GM19328 (cell line): Measurements from ENCODE around the gene HPN.
"Not testable (repeated sequence)": the region's sequence is repeated elsewhere in the genome, so short reads cannot be mapped to it uniquely, and the experiment has no call there.

Experiments
- ATAC-seq: cut with Tn5 transposase; IDR thresholded peaks from one replicate; pipeline ENCODE4 v1.9.1; 2021; ENCODE audit warnings: mild to moderate bottlenecking, moderate library complexity; ENCODE audit not compliant: unreplicated experiment

HPN gene

DNA sequence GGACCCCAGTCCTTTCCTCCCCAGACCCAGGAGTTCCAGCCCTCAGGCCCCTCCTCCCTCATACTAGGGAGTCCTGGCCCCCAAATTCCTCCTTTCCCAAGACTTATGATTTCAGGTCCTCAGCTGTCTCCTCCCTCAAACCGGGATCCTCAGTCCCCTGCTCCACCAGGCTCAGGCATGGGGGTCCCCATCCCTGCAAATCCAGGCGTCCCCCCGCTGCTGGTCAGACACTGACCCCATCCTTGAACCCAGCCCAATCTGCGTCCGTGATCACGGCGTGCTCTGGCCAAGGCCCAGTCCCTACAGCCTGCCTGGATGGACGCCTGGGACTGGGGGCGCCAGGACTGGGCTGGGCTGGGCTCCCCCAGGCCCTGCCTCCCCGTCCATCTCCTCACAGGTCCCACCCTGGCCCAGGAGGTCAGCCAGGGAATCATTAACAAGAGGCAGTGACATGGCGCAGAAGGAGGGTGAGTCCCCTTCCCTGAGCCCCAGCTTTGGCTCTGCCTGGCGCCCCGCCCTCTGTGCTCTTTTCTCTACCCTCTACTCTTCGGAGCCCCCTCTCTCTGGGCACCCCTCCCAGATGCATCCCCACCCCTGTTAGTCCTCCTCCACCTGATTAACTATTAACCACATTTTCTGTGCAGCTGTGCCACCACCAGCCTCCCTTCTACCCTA, 672 bp downstream of the HPN start:
- ATAC-seq: no peak

DNA sequence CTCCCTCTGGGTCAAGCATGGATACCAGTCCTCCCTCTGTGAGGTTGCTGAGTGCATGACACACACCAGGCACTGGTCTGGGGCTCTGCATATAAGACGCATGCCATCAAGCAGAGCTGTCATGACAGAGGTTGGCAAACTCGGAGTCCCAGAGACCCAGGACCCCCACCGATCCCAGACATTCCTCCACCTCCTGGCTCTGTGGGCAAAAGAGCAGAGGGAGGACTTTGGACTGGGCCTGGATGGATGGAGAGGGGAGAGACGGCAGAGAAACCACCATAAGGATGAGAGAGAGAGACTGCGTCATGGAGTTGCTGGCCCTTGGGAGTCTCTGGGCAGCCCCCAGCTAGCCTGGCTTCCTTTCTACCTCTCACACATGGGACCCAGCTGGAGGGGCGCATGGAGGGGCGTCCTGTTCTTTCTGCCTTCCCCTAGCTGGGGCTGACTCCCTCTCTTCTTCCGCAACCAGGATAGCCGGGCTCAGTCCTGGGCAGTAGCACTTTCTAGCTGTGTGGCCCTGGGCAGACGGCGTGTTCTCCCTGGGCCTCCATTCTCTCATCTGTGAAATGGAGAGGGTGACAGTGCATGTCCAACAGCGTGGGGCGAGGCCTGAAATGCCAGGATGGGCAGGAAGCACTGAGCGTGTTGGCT, 1.6 kb downstream of the HPN start:
- ATAC-seq: no peak

DNA sequence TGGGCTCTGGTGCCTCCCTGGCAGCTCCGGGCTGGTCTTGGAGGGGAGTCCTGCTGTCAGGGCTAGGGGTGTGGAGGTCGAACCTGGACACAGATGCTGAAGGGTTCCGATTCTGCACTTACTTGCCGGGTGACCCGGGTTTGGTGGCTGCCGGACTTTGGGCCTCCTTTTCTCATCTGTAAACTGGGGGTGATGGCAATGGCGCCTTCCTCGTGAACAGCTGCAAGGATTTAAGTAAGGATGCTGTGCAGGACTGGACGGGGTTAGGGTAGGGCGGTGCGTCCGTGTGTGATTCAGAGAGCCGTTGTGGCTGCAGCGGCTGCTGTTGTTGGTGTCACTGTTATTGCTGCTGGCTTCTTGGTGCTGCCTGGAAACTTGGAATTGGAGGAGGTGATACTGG, 2.4 kb downstream of the HPN start:
- no peak for ATAC-seq

DNA sequence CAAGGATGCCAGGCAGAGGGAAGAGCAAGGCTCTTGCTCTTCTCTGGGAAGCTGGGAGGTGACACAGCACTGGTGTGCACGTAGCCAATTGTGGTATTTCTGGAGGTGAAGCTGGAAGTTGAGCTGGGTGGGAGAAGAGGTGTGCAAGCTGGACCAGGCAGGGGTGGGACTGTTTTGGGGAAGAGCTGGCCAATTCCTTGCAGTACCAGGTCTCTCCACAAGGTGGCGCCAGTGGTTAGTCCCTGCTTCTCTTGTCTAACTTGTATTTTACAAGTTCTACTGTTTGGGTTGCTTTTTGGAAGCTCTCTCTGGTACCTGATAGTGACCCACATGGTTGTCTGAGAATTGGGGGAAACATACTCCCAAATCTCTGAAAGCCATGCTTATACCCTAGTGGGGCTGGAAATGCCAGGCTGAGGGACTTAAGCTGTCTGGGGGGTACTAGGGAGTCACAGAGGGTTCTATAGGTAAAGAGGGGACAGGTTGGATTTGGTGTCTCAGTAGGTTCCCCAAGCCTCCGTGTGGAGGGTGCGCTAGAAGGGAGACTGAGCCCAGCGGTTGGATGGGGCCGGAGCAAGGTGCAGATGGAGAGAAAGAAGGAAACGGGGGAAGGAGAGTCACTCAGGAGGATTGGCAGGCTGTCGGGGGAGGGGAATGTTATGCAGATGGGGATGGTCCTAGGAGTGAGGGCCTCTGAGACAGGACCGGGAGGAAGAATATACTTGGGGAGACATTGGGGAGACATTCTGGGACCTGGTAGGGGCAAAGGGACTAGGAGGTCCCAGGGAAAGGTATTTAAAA, 3.0 kb downstream of the HPN start:
- no peak for ATAC-seq

- ATAC-seq: no peak
Measured at GRCh38 chr19:35045667-35046300, 4.3 kb downstream of the HPN start.

GRCh38 chr19:35046461-35046860, 4.9 kb downstream of the HPN start:
- ATAC-seq: no peak

GRCh38 chr19:35048911-35049411, 7.4 kb downstream of the HPN start:
- ATAC-seq: no peak

DNA sequence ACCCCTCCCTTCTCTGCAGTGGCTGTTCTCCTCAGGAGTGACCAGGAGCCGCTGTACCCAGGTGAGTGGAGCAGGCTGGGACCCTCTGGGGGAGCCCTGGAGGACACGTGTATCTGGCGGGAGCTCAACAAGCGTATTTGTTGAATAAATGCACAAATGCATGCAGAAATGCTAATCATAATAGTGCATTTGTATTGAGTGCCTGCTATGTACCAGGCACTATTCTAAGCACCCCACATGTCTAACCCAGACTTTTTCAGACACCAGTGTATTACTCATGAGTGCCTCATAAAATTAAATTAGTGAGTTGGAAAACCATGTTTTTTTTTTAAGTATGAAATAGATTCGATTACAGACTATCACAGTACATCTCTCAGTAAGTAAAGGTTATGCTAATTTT, 7.9 kb downstream of the HPN start:
- no peak for ATAC-seq

DNA sequence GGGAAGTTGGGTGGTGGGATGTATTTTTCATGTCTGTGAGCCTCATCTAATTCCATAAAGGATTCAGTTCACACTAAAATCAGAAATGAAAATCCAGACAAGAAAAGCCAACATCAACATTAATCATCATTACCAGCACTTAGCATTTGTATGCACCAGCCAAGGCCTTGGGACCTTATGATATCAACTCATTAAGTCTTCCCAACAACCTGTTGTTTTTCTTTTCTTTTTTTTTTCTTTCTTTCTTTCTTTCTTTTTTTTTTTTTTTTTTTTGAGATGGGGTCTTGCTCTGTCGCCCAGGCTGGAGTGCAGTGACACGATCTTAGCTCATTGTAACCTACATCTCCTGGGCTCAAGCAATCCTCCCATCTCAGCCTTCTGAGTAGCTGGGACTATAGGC, 9.1 kb downstream of the HPN start:
- ATAC-seq: not testable (repeated sequence)

- not testable (repeated sequence) for ATAC-seq
Measured at GRCh38 chr19:35051268-35051667, 9.7 kb downstream of the HPN start.

GRCh38 chr19:35051796-35052195, 10.3 kb downstream of the HPN start:
- no peak for ATAC-seq

DNA sequence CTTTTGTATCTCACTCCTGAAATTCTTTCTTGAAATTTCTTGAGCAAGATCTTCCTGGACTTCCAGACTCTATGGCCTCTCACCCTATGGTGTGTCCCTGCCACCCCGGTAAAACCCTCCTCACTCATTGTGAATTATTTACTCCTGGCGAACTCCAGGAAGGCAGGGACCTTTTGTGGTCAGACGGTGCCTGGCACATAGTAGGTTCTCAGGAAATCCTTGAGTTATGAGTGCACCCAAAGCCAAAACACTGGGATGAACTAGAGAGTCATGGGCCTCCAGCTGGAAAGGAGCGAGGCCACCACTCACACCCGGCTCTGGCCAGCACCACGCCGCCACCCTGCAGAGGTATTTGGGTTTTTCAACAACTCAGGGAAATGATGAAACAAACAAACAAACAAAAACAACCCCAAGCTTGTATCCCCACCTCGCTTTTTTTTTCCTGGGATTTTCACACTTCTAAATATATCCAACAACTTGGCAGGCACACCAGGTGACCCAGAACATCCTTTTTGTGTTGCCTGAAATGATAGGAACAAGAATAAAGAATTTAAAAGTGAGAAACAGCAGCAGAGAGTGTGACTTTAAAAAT, 11.2 kb downstream of the HPN start:
- ATAC-seq: no peak

DNA sequence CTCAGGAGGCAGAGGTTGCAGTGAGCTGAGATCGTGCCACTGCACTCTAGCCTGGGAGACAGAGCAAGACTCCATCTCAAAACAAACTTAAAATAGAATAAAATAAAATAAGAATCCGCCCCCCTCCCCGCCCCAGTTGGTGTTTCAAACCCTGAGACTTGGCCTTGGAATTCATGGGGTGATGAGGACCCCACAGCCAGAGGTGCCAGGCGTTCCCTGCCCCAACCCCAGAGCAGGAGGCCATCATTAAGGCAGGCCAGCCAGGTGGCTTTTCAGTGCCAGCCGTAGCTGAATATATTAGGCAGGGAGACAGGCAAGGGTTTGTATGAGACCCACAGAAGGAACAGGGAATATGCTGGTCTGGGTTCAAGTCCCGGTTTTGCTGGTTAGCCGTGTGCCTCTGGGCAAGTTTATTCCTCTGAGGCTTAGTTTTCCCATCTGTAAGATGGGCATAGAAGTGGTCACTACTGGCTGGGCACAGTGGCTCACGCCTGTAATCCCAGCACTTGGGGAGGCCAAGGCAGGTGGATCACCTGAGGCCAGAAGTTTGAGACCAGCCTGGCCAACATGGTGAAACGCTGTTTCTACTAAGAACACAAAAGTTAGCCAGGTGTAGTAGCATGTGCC, 12.3 kb downstream of the HPN start:
- ATAC-seq: no peak

GRCh38 chr19:35054626-35055025, 13.1 kb downstream of the HPN start:
- no peak for ATAC-seq

DNA sequence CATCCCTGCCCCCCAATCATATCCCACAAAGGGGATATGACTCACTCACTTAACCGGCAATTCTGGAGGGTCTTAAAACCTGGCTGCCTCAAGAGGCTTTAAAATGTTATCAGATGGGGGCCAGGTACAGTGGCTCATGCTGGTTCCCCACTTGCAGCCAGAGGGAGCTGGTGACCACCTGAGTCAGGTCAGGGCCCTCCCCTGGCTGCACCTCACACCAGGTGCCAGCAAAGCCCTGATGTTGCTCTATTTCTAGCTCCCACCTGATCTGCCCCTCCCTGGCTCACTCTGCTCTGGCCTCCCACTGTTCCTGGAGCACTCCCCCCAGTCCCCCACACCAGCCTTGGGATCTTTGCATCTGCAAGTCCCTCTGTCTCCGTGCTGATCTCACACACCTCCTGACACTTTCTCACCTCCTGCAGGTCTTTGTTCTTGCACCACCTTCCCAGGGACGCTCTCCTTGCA, 14.2 kb downstream of the HPN start:
- no peak for ATAC-seq

DNA sequence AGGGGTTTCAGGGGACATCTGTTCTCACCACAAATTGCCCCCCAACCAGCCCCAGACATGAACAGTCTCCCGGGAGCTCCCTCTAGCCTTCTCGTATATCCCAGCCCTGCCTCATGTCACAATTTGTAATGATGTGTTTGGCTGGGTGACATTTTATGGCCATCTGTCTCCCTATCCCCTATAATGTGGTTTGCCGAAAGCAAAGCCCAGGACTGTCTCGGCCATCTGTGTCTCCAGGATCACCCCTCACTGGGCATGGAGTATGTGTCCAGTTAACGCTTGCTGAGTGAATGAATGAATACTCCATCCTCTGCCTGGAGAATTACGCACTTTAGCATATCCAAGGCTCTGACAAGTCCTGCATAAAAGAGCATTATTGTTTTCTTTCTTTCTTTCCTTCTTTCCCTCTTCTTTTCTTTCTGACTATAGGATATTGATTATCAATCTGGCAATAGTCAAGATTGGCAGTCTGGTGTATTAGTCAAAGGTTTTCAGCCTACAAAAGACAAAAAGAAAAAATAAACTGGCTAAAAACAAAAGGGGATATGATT, 15.1 kb downstream of the HPN start:
- no peak for ATAC-seq

DNA sequence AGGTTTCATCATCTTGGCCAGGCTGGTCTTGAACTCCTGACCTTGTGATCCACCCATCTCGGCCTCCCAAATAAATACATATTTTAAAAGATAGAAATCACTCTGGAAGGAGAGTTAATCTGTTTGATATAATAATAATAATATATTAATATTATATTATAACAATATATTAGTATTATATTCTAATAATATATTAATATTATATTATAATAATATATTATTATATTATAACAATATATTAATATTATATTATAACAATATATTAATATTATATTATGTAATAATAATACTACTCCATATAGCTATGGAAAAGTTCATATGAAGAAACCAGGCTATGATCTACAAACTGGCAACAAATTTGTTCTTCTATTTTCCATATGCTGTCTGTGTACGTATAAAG, 16.8 kb downstream of the HPN start:
- ATAC-seq: no peak

GRCh38 chr19:35059006-35059798, 17.7 kb downstream of the HPN start:
- ATAC-seq: no peak

DNA sequence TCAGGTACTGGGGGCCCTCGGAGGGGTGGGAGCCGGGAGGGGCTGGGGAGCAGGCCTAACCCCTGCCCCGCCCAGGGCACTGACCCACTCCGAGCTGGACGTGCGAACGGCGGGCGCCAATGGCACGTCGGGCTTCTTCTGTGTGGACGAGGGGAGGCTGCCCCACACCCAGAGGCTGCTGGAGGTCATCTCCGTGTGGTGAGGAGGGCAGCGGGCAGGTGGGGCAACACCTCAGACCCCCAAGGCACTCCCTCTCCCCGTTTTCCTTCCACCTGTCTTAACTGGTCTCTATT, 18.2 kb downstream of the HPN start:
- no peak for ATAC-seq
